ENCODE data around the gene PFKFB2. TPM values are rescaled to one million over a fixed set of nuclear protein-coding genes. Genes with fewer than 3 reads are reported as not detected.
A peak's percentile ranks its signal among the peaks of the same experiment; 100 is the strongest.

PFKFB2 gene
- polyA plus RNA-seq, 4 donors: 15.4 to 18.2 (median 17.6) TPM

- no peak for DNase-seq (ENCODE audit: low read depth in 4 of 4, low spot score in 3 of 4)
Measured at GRCh38 chr1:207060596-207060995, 7.5 kb downstream of the PFKFB2 start.

- DNase-seq (ENCODE audit: low read depth in 4 of 4, low spot score in 3 of 4): no peak
Measured at GRCh38 chr1:207062058-207062457, 9.0 kb downstream of the PFKFB2 start.

- no peak for DNase-seq (ENCODE audit: low read depth in 4 of 4, low spot score in 3 of 4)
Measured at GRCh38 chr1:207063014-207063413, 9.9 kb downstream of the PFKFB2 start.

GRCh38 chr1:207064561-207064960 is 11.5 kb downstream of the PFKFB2 start:
- DNase-seq (ENCODE audit: low read depth in 4 of 4, low spot score in 3 of 4): no peak

- no peak for DNase-seq (ENCODE audit: low read depth in 4 of 4, low spot score in 3 of 4)
Measured at GRCh38 chr1:207067185-207067584, 14.1 kb downstream of the PFKFB2 start.

- no peak for DNase-seq (ENCODE audit: low read depth in 4 of 4, low spot score in 3 of 4)
Measured at GRCh38 chr1:207067665-207068064, 14.6 kb downstream of the PFKFB2 start.

GRCh38 chr1:207069061-207069460 is 16.0 kb downstream of the PFKFB2 start:
- DNase-seq (ENCODE audit: low read depth in 4 of 4, low spot score in 3 of 4): no peak

GRCh38 chr1:207069858-207070506 is 16.9 kb downstream of the PFKFB2 start:
- no peak for DNase-seq (ENCODE audit: low read depth in 4 of 4, low spot score in 3 of 4)

GRCh38 chr1:207070811-207071210 is 17.7 kb downstream of the PFKFB2 start:
- no peak for DNase-seq (ENCODE audit: low read depth in 4 of 4, low spot score in 3 of 4)

- no peak for DNase-seq (ENCODE audit: low read depth in 4 of 4, low spot score in 3 of 4)
Measured at GRCh38 chr1:207071426-207071825, 18.4 kb downstream of the PFKFB2 start.

- DNase-seq (ENCODE audit: low read depth in 4 of 4, low spot score in 3 of 4): no peak
Measured at GRCh38 chr1:207072233-207072632, 19.2 kb downstream of the PFKFB2 start.

GRCh38 chr1:207073906-207074820 is 21.1 kb downstream of the PFKFB2 start:
- no peak for DNase-seq (ENCODE audit: low read depth in 4 of 4, low spot score in 3 of 4)

- no peak for DNase-seq (ENCODE audit: low read depth in 4 of 4, low spot score in 3 of 4)
Measured at GRCh38 chr1:207076181-207076955, 23.3 kb downstream of the PFKFB2 start.

GRCh38 chr1:207077012-207077411 is 23.9 kb downstream of the PFKFB2 start:
- no peak for DNase-seq (ENCODE audit: low read depth in 4 of 4, low spot score in 3 of 4)

GRCh38 chr1:207077470-207078377 is 24.6 kb downstream of the PFKFB2 start:
- DNase-seq (ENCODE audit: low read depth in 4 of 4, low spot score in 3 of 4): peak; percentile 77 to 81 (median 78)

- DNase-seq (ENCODE audit: low read depth in 4 of 4, low spot score in 3 of 4): no peak
Measured at GRCh38 chr1:207078578-207079132, 25.6 kb downstream of the PFKFB2 start.

- no peak for DNase-seq (ENCODE audit: low read depth in 4 of 4, low spot score in 3 of 4)
Measured at GRCh38 chr1:207079706-207080241, 26.7 kb downstream of the PFKFB2 start.

GRCh38 chr1:207081088-207081487 is 28.0 kb downstream of the PFKFB2 start:
- DNase-seq (ENCODE audit: low read depth in 4 of 4, low spot score in 3 of 4): no peak

- no peak for DNase-seq (ENCODE audit: low read depth in 4 of 4, low spot score in 3 of 4)
Measured at GRCh38 chr1:207081806-207082205, 28.7 kb downstream of the PFKFB2 start.

Data from right renal pelvis (tissue), 4 donors.